Measurements from ENCODE around the gene ZNF343.

DNA sequence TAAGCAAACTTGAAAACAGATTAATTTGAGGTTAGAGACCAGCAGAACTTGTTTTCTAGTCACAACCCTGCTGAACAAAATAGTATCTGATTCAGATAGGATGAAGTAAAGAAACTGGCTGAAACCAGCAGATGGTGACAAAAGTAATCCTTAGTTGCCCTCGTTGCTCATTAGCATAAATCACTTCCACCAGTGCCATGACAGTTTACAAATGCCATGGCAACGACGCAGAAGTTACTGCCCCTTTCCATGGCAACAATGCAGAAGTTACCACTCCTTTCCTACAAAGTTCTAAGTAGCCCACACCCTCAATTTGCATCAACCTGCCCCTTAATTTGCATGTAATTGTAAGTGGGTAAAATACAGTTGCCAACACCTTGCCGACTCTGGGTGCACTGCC lies 61.9 kb downstream of the ZNF343 start:
- TF ChIP-seq FOS (IDR thresholded peaks at IDR 0.05; ENCODE audit: borderline replicate concordance, insufficient read depth, low read length) (no peak), POLR2A (IDR thresholded peaks at IDR 0.05; ENCODE audit: low read depth, low read length) (no peak), MYC (IDR thresholded peaks at IDR 0.05; ENCODE audit: low read depth, low read length) (no peak), POLR2AphosphoS5 (IDR thresholded peaks at IDR 0.05; ENCODE audit: insufficient read depth, low read depth, low read length) (no peak), JUN (IDR thresholded peaks at IDR 0.05; ENCODE audit: borderline replicate concordance, insufficient read depth, insufficient read length, low read depth) (no peak)
- TF ChIP-seq, protein P1, sequence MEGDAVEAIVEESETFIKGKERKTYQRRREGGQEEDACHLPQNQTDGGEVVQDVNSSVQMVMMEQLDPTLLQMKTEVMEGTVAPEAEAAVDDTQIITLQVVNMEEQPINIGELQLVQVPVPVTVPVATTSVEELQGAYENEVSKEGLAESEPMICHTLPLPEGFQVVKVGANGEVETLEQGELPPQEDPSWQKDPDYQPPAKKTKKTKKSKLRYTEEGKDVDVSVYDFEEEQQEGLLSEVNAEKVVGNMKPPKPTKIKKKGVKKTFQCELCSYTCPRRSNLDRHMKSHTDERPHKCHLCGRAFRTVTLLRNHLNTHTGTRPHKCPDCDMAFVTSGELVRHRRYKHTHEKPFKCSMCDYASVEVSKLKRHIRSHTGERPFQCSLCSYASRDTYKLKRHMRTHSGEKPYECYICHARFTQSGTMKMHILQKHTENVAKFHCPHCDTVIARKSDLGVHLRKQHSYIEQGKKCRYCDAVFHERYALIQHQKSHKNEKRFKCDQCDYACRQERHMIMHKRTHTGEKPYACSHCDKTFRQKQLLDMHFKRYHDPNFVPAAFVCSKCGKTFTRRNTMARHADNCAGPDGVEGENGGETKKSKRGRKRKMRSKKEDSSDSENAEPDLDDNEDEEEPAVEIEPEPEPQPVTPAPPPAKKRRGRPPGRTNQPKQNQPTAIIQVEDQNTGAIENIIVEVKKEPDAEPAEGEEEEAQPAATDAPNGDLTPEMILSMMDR (IDR thresholded peaks at IDR 0.05; ENCODE audit: extremely low read depth in 1 of 2, insufficient read depth in 1 of 2, low read depth in 1 of 2, low read length in 2 of 2), result no peak
